ENCODE results near the gene ALAD. TPM values are rescaled to one million over a fixed set of nuclear protein-coding genes. Genes with fewer than 3 reads are reported as not detected.
"Not testable (repeated sequence)": the region's sequence is repeated elsewhere in the genome, so short reads cannot be mapped to it uniquely, and the experiment has no call there.

ALAD gene
- total RNA-seq, 2 donors from 2014 or later: 19.3 to 21.8 TPM

DNA sequence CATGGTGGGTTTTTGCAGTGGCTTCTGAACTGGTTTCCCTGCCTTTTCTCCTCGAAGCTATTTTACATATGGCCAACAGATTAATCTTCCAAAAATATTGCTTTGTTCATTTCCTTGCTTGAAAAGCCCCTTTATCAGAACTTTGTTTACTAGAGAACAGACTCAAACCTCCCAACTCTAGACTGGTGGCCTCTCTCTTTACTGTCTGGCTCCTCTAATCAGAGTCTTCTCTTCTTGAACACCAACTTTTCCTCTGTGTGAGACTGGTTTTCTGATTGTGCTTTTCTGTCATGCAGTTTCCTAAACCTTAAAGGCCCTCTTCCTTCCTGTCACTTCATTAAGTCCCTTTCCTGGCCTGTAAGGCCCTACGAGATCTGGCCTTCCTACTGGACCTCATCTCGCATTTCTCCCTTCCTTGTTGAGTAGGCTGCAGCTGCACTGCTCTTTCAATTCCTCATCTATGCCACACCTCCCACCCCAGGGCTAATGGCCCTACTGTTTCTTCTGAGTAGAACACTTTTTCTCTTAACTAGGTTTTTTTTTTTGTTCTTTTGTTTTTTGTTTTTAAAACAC is 15.2 kb upstream of the ALAD start:
- ATAC-seq (peak; percentile 41), DNase-seq (no peak)
- Mint-ChIP-seq H3K36me3 (ENCODE audit: low read depth) (no peaks in the 10 kb centered on the region), H3K4me3 (no peak overlapping the region), H3K27ac (no peak overlapping the region), H3K27me3 (peaks cover 6% of the 10 kb centered on the region), H3K4me1 (no peaks in the 10 kb centered on the region)
- no peaks in the 10 kb centered on the region for H3K9me3 ChIP-seq (ENCODE audit: control insufficient read depth, low read length, poor library complexity, severe bottlenecking)

DNA sequence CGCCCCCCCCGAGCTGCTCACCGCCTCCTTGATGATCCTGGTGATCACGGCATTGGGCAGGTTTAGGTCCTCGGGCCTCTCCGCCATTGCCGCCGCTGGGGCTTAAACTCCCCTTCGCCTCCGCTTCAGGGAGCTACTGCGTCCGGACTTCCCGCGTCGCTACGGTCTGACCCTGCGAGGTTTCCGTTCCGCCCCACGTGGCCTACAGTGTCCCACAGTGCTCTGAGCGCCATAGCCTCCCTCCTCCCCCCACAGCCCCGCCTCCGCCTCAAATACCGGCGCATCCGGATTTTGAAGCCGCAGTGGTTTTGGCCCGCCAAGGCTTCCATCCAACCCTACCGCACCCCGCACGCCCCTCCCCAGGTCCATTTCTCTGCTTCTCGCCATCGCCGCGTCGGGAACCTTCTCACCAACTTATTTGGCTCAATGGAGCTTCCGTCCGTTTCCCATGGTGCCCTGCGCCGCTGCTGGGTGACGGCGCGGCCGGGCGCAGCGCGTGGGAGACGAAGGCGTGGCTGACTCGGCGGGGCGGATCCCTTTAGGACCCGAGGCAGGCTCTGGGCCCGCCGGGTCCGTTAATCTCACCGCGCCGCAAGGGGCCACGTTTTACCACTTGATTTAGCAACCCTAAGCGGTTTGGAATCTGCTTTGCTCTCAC is 9.3 kb upstream of the ALAD start, which contains the start of the genes C9orf43 and POLE3:
Gene C9orf43, plus strand, starts transcription at position 541 of the 658 bp plus-strand sequence. CDS start 2,747 bp downstream, outside the sequence.
Gene POLE3, minus strand, starts transcription at position 469 of the 658 bp plus-strand sequence. Its CDS starts 382 bp downstream, at position 87.
- H3K27ac Mint-ChIP-seq: peak within 1 kb of the TSS; percentile 98
- H3K36me3 Mint-ChIP-seq (ENCODE audit: low read depth): peaks cover 6% of the 10 kb centered on the region
- DNase-seq (peak; percentile 86 to 90 (median 89)), ATAC-seq (peak; percentile 91)
- no peaks in the 10 kb centered on the region for H3K9me3 ChIP-seq (ENCODE audit: control insufficient read depth, low read length, poor library complexity, severe bottlenecking)
- peaks cover 21% of the 10 kb centered on the region for H3K4me1 Mint-ChIP-seq
- H3K4me3 Mint-ChIP-seq: peak within 1 kb of the TSS; percentile 98
- no peaks in the 10 kb centered on the region for H3K27me3 Mint-ChIP-seq

DNA sequence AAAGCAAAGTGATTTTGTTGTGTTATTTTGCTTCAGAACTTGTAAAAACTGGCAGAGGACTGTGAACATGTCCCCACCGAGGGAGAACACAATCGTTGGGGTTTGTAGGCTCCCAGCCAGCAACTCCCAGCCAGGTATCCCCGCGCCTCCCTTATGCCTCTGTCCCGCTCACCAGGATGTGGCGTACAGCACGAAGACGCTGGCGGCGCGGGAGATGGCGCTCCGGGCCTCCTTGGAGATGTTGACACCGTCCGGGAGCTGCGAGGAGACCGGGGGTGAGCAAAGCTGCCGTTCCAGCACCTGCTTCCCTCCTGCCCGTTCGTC is 8.8 kb upstream of the ALAD start:
- ATAC-seq: peak; percentile 8
- H3K4me1 Mint-ChIP-seq: peaks cover 22% of the 10 kb centered on the region
- no peaks in the 10 kb centered on the region for H3K27me3 Mint-ChIP-seq
- H3K9me3 ChIP-seq (ENCODE audit: control insufficient read depth, low read length, poor library complexity, severe bottlenecking): no peaks in the 10 kb centered on the region
- H3K36me3 Mint-ChIP-seq (ENCODE audit: low read depth): peaks cover 6% of the 10 kb centered on the region
- peak overlapping the region; percentile 98 for H3K4me3 Mint-ChIP-seq
- DNase-seq: no peak
- peak overlapping the region; percentile 98 for H3K27ac Mint-ChIP-seq

DNA sequence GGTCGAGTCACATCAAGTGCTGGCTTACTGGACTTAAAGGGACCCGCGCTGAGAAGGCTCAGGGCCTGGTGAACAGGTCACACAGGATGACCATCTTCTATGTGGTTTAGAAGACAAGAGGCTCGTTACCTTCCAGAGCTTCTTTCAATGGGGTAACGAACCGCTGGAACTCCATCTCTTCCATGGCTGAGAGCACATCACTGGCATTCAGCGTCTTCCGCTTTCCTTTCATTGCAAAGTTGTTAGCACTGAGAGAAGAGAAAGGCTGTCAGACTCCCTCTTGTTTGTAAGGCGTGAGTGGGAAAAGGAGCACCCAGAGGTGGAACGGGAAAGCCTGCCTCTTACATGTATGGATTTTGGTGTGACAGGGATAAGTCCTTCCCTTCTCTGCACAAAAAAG is 8.4 kb upstream of the ALAD start:
- Mint-ChIP-seq H3K27ac (peak overlapping the region; percentile 98), H3K36me3 (ENCODE audit: low read depth) (peaks cover 6% of the 10 kb centered on the region), H3K27me3 (no peaks in the 10 kb centered on the region), H3K4me3 (peak overlapping the region; percentile 98), H3K4me1 (peaks cover 25% of the 10 kb centered on the region)
- DNase-seq: no peak
- ATAC-seq: no peak
- no peaks in the 10 kb centered on the region for H3K9me3 ChIP-seq (ENCODE audit: control insufficient read depth, low read length, poor library complexity, severe bottlenecking)

DNA sequence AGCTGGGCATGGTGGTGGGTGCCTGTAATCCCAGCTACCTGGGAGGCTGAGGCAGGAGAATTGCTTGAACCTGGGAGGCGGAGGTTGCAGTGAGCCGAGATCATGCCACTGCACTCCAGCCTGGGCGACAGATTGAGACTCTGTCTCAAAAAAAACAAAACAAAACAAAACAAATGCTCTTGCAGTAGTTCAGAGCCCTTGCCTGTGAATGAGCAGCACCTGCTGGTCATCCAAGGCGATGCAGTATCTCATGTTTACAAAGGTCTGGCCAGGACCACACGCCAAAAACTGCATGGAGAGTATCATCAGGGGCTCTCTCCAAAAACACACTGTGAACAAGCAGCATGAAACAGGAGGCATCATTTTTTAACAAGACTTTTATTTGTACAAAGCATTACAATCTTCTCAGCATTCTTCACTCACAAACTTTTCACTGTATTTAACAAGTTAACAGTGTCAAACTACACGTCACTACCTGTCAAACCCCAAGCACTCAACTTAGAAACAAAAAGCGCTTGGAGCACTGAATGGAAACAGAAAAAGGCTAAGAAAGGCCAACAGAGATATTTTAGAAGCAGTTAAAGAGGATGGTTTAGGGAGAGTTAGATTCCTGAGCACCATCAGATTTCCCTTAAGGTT is 5.9 kb upstream of the ALAD start:
- Mint-ChIP-seq H3K27ac (peak overlapping the region; percentile 71), H3K4me1 (peaks cover 25% of the 10 kb centered on the region)
- not testable (repeated sequence) for H3K27me3 Mint-ChIP-seq; H3K36me3 Mint-ChIP-seq (ENCODE audit: low read depth); H3K9me3 ChIP-seq (ENCODE audit: control insufficient read depth, low read length, poor library complexity, severe bottlenecking); H3K4me3 Mint-ChIP-seq; ATAC-seq
- DNase-seq: peak; percentile 19 to 49 (median 39)

DNA sequence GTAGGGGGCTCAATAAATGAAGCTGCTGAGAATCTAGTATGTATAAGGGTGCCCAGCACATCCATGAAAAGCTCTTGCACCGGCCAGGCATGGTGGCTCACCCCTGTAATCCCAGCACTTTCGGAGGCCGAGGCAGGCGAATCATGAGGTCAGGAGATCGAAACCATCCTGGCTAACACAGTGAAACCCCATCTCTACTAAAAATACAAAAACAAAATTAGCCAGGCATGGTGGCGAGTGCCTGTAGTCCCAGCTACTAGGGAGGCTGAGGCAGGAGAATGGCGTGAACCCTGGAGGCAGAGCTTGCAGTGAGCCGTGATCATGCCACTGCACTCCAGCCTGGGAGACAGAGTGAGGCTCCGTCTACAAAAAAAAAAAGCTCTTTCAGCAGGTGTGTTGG is 5.3 kb upstream of the ALAD start:
- not testable (repeated sequence) for H3K27me3 Mint-ChIP-seq; H3K9me3 ChIP-seq (ENCODE audit: control insufficient read depth, low read length, poor library complexity, severe bottlenecking); DNase-seq; ATAC-seq; H3K4me3 Mint-ChIP-seq; H3K36me3 Mint-ChIP-seq (ENCODE audit: low read depth)
- Mint-ChIP-seq H3K4me1 (peaks cover 29% of the 10 kb centered on the region), H3K27ac (peak overlapping the region; percentile 71)

DNA sequence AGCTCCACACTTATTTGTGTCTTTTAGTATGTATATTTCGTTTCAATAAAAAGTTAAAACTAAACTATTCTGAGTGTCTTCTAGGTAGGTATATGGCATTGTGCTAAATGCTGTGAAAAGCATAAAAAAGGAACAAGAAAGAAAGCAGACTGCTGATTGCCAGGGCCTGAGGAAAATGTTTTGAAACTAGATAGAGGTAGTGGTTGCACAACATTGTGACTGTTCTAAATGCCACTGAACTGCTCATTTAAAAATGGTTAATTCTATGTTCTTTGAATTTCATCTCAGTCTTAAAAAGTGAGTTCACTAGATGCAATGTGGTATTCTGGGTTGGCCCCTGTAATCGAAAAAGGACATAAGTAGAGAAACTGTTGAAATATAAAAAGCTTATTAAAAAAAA is 2.6 kb upstream of the ALAD start:
- ATAC-seq (no peak), DNase-seq (no peak)
- Mint-ChIP-seq H3K36me3 (ENCODE audit: low read depth) (peaks cover 4% of the 10 kb centered on the region), H3K27ac (no peak overlapping the region), H3K4me1 (peaks cover 27% of the 10 kb centered on the region), H3K4me3 (no peak overlapping the region), H3K27me3 (no peaks in the 10 kb centered on the region)
- H3K9me3 ChIP-seq (ENCODE audit: control insufficient read depth, low read length, poor library complexity, severe bottlenecking): no peaks in the 10 kb centered on the region

DNA sequence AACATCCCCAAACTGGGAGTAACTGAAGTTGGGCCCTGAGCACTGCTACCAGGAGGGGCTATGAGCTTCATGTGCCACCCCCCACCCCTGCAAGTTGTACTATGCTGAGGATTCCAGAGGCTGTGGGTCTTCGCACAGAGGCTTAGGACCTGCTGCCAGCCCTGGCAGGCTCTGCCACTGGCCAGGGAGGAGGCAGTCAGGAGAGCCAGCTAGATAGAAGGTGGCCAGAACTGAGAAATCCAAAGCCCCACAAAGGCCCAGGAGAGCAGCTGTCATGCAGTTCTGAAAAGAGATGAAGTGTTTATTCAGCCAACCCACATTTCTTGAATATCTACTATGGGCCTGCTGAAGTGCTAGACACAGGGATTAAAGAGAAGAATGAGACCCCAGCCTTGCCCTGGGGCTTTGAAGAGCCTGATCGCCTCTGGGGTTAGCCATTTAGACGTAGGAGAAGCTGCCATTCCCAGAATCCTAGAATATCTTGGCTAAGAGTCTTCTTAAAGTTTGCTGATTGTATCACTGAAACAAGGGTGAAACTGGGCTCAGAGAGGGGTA is 1.4 kb downstream of the ALAD start:
- no peaks in the 10 kb centered on the region for H3K9me3 ChIP-seq (ENCODE audit: control insufficient read depth, low read length, poor library complexity, severe bottlenecking)
- peak overlapping the region; percentile 75 for H3K4me3 Mint-ChIP-seq
- DNase-seq (no peak), ATAC-seq (no peak)
- H3K27me3 Mint-ChIP-seq: no peaks in the 10 kb centered on the region
- H3K4me1 Mint-ChIP-seq: peaks cover 22% of the 10 kb centered on the region
- H3K36me3 Mint-ChIP-seq (ENCODE audit: low read depth): no peaks in the 10 kb centered on the region
- H3K27ac Mint-ChIP-seq: peak overlapping the region; percentile 43

DNA sequence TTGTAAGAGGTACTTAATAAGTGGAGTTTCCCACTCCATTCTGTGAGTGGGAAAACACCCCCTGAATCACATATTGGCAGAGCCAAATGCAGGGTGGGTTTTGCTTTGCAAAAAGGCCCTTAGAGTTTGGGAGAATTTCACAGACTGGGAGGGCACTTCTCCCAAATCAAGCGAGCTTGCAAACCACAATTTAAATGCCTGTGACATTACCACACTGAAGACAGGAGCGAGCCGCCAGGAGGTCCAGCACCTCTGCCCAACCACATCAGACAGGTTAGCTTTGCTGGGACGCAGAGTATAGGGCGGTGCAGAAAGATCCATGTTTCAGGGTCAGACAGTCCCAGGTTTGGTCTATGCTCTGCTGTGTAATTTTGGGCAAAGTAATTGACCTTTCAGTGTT is 2.3 kb downstream of the ALAD start:
- no peaks in the 10 kb centered on the region for H3K9me3 ChIP-seq (ENCODE audit: control insufficient read depth, low read length, poor library complexity, severe bottlenecking)
- H3K27ac Mint-ChIP-seq: no peak overlapping the region
- H3K4me1 Mint-ChIP-seq: peaks cover 20% of the 10 kb centered on the region
- ATAC-seq (no peak), DNase-seq (no peak)
- no peak overlapping the region for H3K4me3 Mint-ChIP-seq
- H3K36me3 Mint-ChIP-seq (ENCODE audit: low read depth): no peaks in the 10 kb centered on the region
- H3K27me3 Mint-ChIP-seq: no peaks in the 10 kb centered on the region

DNA sequence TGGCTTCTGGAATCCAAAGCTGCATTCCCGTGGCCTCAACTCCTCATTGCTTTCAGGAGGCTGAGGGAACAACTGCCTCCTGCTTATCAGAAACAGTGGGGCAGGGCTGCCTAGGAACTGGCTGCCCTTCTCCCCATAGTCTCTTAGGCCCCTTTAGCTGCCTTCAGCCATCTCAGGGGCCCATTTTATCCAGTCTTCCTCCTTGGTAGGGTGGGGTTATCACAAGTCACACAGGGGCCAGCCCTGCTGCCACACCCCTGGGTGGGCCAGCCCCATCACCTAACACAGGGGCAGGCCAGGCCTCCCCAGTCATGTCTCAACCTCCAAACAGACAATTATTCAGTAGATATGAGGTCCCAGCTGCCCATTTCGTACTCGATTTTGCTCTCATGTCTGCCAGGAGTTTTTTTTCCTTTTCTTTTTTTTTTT is 3.9 kb downstream of the ALAD start:
- Mint-ChIP-seq H3K27me3 (no peaks in the 10 kb centered on the region), H3K27ac (no peak overlapping the region), H3K36me3 (ENCODE audit: low read depth) (peaks cover under 1% of the 10 kb centered on the region), H3K4me1 (peaks cover 21% of the 10 kb centered on the region), H3K4me3 (no peak overlapping the region)
- no peaks in the 10 kb centered on the region for H3K9me3 ChIP-seq (ENCODE audit: control insufficient read depth, low read length, poor library complexity, severe bottlenecking)
- ATAC-seq (no peak), DNase-seq (no peak)

DNA sequence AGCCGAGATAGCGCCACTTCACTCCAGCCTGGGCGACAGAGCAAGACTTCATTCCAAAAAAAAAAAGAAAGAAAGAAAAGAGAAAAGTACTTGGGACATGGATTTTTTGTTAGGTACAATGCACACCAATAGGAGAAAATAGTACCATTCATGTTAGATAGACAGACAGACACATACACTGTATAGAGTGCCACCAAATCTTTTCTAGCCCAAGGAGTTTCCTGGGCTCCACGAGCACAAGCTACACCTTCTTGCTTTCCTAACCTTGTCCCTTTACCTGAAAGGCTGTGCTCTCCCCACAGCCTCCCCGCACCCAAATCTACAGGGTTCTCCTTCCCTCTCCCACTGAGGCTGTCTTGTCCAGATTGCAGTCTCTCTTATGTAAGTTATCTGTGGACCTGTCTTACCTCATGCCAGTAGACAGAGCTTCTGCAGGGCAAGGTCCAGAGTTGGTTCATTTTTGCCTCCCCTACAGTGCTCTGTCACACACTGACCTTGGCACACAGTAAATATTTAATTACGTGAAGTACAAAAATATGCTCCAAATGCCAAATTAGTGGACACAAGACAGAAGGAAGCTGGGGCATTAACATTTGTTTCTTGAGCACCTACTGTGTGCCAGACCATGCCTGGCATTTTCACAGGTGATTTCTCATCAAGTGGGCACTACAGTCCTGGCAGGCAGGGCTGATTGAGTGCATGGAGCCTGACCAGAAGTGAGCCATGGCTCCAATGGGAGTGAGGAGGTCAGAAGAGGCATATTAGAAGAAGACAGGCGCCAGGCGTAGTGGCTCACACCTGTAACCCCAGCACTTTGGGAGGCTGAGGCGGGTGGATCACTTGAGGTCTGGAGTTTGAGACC is 5.9 kb downstream of the ALAD start:
- H3K27ac Mint-ChIP-seq: no peak overlapping the region

DNA sequence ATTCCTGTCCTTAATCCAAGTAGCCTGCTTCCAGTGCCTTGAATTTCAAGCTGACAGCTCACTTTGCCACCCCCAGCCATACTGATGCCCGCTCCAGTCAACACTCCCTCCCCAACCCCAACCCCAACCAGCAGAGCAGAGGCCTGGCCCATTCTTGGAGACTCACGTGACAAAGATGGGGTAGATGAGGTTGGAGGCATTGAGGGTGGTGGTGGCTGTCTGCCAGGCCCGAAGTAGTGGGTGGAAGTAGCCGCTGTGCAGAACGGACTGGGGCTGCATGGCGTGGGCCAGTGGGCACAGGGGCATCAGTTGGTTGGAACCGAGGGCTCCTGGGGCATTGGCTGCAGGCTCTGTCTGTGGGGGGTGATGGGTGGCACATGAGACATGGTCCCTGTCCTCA is 7.8 kb downstream of the ALAD start:
- H3K9me3 ChIP-seq (ENCODE audit: control insufficient read depth, low read length, poor library complexity, severe bottlenecking): no peaks in the 10 kb centered on the region
- DNase-seq (no peak), ATAC-seq (no peak)
- Mint-ChIP-seq H3K4me3 (no peak overlapping the region), H3K4me1 (peaks cover 10% of the 10 kb centered on the region), H3K27me3 (no peaks in the 10 kb centered on the region), H3K27ac (no peak overlapping the region), H3K36me3 (ENCODE audit: low read depth) (peaks cover 8% of the 10 kb centered on the region)

More for the DNA sequence above, 5.9 kb downstream of the ALAD start:
- no peak for DNase-seq
- no peaks in the 10 kb centered on the region for H3K9me3 ChIP-seq (ENCODE audit: control insufficient read depth, low read length, poor library complexity, severe bottlenecking)
- Mint-ChIP-seq H3K36me3 (ENCODE audit: low read depth) (peaks cover 4% of the 10 kb centered on the region), H3K4me3 (no peak overlapping the region), H3K27me3 (no peaks in the 10 kb centered on the region), H3K4me1 (peaks cover 13% of the 10 kb centered on the region)
- ATAC-seq: no peak

DNA sequence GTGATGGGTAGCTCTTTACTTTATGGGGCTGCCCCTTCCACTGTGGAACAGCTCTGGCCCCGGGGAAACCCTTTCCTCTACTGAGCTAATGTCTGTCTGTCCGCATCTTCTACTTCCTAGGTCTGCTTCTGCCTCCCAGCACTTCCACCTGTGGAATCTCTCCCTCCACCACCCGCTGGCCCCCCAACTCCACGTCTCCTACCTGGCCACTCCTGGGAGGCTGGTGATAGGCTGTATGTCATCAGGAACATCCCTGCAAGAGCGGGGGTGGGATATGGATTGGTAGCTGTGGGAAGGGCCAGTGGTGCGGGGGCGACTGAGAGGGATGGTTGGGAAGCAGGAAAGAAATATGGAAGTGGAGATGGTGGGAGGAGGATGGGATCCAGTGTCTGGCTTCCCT is 9.2 kb downstream of the ALAD start:
- H3K27me3 Mint-ChIP-seq: no peaks in the 10 kb centered on the region
- H3K4me3 Mint-ChIP-seq: no peak overlapping the region
- H3K27ac Mint-ChIP-seq: no peak overlapping the region
- H3K36me3 Mint-ChIP-seq (ENCODE audit: low read depth): peaks cover 8% of the 10 kb centered on the region
- DNase-seq (no peak), ATAC-seq (no peak)
- peaks cover 8% of the 10 kb centered on the region for H3K4me1 Mint-ChIP-seq
- H3K9me3 ChIP-seq (ENCODE audit: control insufficient read depth, low read length, poor library complexity, severe bottlenecking): no peaks in the 10 kb centered on the region
